NCI-H2196 treated with DMSO at 0.1 percent for 48 hours (cell line): ENCODE data around the gene AFDN.

Experiments used
- DNase-seq: peaks from one replicate; lab custom pipeline; 2025; ENCODE audit not compliant: unreplicated experiment; lab: John Stamatoyannopoulos, UW

AFDN gene, protein sequence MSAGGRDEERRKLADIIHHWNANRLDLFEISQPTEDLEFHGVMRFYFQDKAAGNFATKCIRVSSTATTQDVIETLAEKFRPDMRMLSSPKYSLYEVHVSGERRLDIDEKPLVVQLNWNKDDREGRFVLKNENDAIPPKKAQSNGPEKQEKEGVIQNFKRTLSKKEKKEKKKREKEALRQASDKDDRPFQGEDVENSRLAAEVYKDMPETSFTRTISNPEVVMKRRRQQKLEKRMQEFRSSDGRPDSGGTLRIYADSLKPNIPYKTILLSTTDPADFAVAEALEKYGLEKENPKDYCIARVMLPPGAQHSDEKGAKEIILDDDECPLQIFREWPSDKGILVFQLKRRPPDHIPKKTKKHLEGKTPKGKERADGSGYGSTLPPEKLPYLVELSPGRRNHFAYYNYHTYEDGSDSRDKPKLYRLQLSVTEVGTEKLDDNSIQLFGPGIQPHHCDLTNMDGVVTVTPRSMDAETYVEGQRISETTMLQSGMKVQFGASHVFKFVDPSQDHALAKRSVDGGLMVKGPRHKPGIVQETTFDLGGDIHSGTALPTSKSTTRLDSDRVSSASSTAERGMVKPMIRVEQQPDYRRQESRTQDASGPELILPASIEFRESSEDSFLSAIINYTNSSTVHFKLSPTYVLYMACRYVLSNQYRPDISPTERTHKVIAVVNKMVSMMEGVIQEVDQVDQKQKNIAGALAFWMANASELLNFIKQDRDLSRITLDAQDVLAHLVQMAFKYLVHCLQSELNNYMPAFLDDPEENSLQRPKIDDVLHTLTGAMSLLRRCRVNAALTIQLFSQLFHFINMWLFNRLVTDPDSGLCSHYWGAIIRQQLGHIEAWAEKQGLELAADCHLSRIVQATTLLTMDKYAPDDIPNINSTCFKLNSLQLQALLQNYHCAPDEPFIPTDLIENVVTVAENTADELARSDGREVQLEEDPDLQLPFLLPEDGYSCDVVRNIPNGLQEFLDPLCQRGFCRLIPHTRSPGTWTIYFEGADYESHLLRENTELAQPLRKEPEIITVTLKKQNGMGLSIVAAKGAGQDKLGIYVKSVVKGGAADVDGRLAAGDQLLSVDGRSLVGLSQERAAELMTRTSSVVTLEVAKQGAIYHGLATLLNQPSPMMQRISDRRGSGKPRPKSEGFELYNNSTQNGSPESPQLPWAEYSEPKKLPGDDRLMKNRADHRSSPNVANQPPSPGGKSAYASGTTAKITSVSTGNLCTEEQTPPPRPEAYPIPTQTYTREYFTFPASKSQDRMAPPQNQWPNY (N-terminal part only)

DNA sequence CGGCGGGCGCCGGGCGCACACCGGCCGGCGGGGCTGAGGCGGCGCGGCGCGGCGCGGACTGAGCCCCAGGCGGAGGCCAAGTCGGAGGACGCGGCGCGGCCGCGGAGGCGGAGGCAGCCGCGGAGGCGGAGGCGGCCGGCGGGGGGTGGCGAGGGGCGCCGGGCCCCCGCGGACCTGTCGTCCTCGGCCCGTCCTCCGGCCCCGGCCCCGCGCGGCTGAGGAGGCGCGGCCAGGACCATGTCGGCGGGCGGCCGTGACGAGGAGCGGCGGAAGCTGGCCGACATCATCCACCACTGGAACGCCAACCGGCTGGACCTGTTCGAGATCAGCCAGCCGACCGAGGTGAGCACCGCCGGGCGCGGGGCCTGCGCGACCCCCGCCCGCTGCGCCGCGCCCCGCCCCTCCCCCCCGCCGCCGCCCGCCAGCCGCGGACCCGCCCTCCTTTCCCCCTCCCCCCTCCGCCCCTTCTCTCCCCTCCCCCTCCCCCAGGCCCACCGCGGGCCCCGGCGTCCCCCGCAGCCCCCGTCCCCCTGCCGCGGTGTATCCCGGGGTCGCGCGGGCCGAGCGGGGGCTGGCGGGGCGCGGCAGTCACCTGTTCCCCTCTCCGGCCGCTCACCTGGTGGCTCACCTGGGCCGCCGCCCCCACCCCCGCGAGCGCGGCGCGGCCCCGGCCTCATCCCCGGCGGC is at the start of gene AFDN:
Gene AFDN, plus strand, starts transcription at position 16 of the 687 bp plus-strand sequence. Its CDS starts 222 bp downstream, at position 238.
- DNase-seq, result no peak

- no peak for DNase-seq
These were observed 48.1 kb upstream of the AFDN start for GRCh38 chr6:167778497-167779128.

DNA sequence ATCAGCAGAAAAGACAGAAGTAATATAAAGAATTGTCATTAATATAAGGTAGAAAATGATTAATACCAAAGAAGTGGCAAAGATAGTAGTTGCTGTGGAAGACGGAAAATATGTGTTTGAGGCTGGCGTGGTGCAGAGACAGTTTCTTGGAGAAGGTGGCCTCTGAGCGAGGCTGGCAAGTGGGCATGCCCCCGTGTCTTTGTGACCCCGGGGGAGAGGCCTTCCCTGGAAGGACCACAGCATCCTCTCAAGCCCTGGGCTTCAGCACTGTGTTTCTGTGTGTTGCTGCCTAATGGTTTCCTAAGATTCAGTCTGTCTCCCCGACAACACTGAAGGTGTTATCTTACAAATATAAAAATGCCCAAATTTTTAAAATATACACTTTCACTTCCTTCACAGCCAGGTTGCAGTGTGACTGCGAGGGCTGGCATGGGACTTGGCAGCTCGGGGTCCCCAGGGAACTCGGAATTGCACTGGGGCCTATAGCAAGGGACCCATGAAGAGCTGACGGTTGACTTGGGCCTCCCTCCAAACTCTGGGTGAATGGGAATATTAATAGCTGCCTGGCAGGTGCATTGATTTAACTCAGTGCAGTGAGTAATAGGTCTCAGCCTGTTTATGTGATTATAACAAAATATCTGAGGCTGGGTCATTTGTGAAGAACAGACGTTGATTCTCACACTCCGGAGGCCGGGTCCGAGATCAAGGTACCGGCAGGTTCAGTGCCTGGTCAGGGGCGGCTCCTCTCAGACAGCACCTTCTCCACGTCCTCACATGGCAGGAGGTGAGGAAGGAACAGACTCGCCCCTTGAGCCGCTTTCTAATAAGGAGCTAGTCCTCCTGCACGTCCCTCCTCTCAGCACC is 47.4 kb upstream of the AFDN start:
- DNase-seq, result no peak

- no peak for DNase-seq
These were observed 46.6 kb upstream of the AFDN start for GRCh38 chr6:167779993-167780655.

DNA sequence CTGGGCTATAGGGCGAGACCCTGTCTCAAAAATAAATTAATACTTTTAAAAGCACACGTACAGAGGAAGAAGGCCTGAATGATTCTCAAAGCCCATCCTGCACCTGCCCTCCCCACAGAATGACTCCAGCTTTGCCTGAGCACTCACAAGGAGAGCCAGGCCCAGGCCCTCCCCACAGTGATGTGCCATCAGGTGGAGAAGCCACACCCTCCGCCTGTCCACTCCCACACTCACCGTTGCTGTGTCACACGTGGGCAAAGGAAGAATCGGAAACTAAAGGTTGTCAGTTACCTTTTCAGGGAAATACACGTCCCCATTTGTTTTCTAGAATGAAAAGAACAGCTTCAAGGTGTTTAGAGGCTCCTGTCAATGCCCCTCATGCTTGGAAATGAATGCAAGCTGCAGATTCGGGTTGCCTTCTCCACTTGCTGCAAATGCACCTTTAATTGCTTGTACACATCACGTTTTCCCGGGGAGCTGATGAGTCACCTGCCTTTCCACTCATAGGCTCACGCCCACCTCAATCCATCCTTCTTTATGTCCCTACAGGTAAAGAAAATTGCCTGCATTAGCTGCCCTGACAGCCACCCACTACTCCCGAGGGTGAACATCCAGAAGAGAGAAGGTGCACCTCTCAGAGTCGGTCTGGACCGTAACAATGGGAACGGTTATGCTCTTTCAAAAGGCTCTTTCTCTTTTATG is 45.5 kb upstream of the AFDN start:
- no peak for DNase-seq

DNA sequence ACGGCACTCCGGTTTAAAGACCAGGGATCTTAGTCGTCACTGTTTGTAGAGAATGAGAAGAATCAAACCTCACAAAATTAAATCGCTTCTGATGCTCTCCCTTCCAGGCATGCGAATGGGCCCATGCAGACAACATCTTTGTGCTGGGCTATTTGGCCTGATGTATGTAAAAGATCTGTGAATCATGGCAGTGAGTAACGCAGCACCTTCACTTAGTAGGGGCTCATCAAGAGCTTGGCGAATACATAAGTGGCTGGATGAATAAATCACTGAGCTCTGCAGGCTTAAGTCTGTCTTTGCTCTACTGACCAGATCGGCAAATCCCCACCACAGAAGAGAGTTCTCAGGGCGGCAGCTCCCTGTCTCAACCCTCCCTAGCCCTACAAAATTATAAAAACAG is 44.8 kb upstream of the AFDN start:
- no peak for DNase-seq

DNA sequence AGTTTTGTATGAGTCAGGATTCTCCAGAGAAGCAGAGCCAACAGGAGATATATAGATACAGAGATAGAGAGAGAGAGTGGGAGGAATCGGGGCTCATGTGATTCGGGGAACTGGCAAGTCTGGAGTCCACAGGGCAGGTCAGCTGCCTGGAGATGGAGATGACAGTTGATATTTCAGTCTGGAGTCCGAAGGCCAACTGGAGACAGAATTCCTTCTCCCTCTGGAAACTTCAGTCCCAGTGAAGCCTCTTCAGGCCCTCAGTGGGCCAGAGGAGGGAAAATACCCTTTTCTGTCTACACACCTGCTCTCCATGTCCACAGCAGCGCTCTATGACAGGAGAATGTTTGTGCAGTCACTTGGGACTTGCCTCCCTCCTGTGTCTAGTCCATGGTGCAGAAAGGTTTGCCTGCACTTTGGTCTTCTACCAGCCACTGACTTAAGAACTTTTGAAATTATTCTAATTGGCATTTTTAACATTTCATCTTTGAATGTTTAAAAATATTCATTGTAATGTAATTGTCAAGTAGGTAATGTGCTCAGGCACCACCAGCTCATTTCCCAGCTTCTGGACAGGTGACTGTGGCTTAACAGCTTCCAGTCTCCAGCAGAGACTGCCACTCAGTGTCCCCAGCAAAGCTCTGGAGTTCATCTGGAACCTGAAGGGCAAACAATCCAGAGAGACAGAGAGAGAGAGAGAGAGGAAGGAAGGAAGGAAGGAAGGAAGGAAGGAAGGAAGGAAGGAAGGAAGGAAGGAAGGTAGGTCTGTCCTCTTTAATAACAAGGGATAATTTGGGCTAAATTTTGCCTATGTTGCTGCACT is 43.8 kb upstream of the AFDN start:
- DNase-seq, result no peak

DNA sequence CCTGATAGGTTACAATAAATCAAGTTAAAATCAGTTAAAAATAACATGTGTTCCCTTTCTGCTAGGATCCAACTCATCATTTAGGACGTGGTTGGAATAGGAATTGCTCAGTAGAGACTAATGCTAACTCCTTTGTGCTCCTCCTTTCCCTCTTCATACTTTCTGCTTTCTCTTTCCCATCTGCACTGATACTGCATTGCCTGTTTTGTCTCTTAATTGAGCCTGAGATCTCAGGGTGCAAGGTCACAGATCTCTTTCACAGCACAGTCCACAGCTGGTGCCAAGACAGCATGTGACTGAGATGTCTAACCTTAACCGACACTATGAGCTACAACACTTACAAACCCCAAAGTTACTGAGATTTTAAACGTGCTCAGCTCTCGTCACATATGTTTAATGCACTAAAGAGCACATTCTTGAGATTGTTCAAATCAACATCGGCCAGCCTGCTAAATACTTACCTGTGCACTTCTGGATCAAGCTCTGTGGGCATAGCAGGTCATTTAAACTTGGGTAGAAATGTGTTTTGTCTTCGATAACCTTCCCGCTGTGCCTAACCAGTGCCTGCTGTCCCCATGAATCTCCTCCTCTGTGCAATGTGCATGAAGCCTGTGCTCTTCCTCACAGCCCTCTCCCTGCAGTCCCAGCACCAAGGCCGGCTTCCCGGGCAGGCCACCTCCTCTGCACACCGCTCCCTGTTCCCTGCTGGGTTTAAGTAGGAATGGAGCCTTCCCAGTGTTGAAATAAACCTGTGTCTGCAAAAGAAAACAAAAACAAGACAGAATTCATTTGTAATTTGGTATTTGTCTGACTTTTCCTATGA is 39.6 kb upstream of the AFDN start:
- no peak for DNase-seq

- no peak for DNase-seq
These were observed 38.7 kb upstream of the AFDN start for GRCh38 chr6:167787896-167788562.

DNA sequence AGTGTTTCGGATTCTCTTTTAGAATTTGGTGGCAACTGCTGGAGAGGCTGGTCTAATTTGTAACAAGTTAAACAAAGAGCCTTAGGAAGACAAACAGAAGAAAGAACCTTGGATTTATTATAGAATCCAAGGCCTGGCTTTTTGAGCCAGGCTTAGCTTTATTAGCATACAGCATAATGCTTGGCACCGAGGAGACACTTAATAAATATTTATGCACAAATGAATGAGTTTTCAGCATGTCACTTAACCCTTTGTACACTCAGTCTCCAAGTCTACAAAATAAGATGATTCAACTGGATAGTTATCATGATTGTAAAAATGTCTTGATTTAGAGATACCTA is 38.2 kb upstream of the AFDN start:
- DNase-seq, result no peak

GRCh38 chr6:167789358-167789757 is 37.4 kb upstream of the AFDN start:
- no peak for DNase-seq

DNA sequence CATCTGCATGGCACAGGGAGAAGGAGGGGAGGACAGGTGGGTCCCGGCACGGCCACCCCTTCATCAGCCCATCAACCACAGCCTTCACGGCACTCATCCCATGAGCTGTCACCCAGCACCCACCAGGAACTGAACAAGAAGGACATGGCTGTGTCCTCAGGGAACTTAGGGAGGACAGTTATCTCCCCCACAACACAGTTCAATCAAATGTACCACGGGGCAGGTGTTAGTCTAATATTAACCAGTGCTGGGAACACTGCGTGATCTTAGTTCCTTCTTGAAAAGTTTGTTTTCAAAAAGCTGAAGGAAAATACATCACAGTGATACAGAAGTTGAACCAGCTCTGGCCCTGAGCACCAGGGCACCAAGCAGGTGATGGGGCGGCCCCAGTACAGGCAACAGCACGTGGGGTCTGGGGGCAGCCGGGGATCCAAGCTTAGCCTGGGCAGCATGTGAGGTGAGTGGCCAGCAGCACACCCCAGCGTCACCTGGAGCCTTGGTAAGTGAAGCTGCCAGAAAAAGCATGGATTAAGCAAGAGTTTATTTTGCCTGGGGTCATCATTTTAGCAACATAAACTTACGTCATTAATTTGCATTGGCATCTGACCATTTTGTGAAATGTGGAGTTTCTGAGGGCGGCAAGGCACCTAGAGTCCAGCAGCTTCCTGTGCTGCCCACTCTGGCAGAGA is 35.5 kb upstream of the AFDN start:
- DNase-seq, result no peak

DNA sequence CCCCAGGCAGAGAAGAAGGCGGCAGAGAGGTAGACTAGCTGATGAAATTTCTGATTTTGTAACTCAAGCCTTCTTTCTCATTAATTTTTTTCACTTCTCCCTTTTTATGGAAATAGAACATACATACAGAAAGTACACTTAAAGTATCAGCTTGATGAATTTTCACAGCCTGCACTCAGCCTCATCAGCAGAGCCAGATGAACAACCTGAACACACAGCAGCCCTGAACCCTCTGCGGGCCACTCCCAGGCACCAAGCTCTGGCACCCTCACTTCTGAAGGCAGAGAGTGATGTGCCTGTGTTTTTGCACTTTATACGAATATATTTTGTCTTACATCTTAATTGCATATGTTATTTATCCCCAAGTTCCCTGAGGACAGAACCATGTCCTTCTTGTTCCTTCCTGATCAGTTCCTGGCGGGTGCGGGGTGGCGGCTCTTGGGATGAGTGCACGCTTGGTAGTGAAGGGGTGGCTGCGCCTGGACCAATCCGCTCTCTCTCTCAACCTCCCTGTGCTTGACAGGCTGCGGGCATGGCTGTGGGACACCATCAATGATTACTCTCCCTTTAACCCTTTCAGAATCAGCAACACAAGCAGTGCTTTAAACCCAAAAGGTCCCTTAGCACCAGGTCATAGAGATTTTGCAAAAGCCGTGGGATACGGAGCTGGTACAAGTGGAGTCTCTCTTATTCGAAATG is 34.8 kb upstream of the AFDN start:
- no peak for DNase-seq

DNA sequence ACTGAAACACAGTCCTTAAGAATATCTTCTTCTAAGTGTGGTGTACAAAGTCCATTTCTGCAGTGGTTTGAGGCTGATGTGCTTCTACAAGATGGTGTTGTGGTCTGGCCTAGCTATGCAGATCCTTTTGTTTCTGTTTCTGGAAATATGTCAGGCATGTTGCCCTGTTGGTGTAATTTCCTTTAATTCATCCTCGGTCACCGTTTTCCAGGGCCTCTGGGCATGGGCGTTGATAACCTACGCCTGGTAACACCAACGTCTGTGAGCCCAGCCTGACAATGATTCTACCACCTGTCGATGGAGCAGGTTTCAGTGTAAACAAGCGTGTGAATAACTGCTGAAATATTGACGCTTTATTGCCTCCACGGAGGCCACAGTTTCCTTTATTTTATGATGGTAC is 33.3 kb upstream of the AFDN start:
- no peak for DNase-seq
